T-cell (primary cell): ENCODE results near the gene PSD. TPM values are rescaled to one million over a fixed set of nuclear protein-coding genes. Genes with fewer than 3 reads are reported as not detected.

Experiments
- ATAC-seq, 4 experiments: fragments of 200-7000 bp in 3 of 4; fragments of 150-1000 bp in 1 of 4; cut with Tn5 transposase; replicated peaks in 1 of 4; 1 replicate in 3 of 4; 2 replicates in 1 of 4; pipeline ENCODE4 v1.10.0; 2021; ENCODE audit warnings: moderate library complexity in 3 of 4, mild to moderate bottlenecking in 2 of 4, moderate number of reproducible peaks in 1 of 4
- CTCF ChIA-PET, 2 donors: fragments of 300-600 bp; sonication (Branson Sonifier 250); formaldehyde crosslinking; loops; one replicate each; lab custom pipeline; 2022; ENCODE audit warnings: antibody characterized with exemption in 2 of 2; lab: Charles Lee
- POLR2A ChIA-PET, 2 donors: fragments of 300-600 bp; sonication (Branson Sonifier 250); formaldehyde crosslinking; loops; one replicate each; lab custom pipeline; 2022; ENCODE audit warnings: antibody characterized with exemption in 2 of 2; lab: Charles Lee
- DNase-seq, 35 experiments: peaks; one replicate each; pipeline versions ENCODE4 v3.0.0 to v3.0.0-alpha.2; 2013 to 2023
- H3K27ac ChIP-seq: one replicate; pipeline ENCODE4 v1.5.1; 2013; ENCODE audit warnings: low read length
- H3K27me3 ChIP-seq, 2 experiments: replicated peaks in 1 of 2; 1 replicate in 1 of 2; 2 replicates in 1 of 2; pipeline versions ENCODE4 v1.6.1 to v1.7.0; 2013; ENCODE audit warnings: low read length in 1 of 2, mixed read lengths in 1 of 2; ENCODE audit not compliant: control insufficient read depth in 2 of 2, insufficient read depth in 2 of 2; ENCODE audit errors: extremely low read depth in 1 of 2
- H3K36me3 ChIP-seq, 2 donors: 1 replicate in 1 of 2; 2 replicates in 1 of 2; pipeline versions ENCODE4 v1.6.1 to v1.7.0; 2013; ENCODE audit warnings: low read length in 1 of 2; ENCODE audit not compliant: control insufficient read depth in 2 of 2, insufficient read depth in 1 of 2; ENCODE audit errors: extremely low read depth in 1 of 2
- H3K4me1 ChIP-seq, 2 experiments: 1 replicate in 1 of 2; 2 replicates in 1 of 2; pipeline versions ENCODE4 v1.6.1 to v1.7.0; 2013; ENCODE audit warnings: low read length in 2 of 2, mixed read lengths in 1 of 2; ENCODE audit not compliant: insufficient read depth in 2 of 2, control insufficient read depth in 1 of 2; ENCODE audit errors: extremely low read depth in 1 of 2
- H3K4me3 ChIP-seq, 2 donors: 1 replicate in 1 of 2; 2 replicates in 1 of 2; pipeline versions ENCODE4 v1.5.1 to v1.7.0; 2013; ENCODE audit warnings: mild to moderate bottlenecking in 2 of 2, low read length in 1 of 2, moderate library complexity in 1 of 2; ENCODE audit not compliant: control insufficient read depth in 1 of 2; ENCODE audit errors: extremely low read depth in 1 of 2
- H3K9me3 ChIP-seq: 2 replicates; pipeline ENCODE4 v1.7.0; 2013
- H3K27ac Mint-ChIP-seq, 2 donors: one replicate each; pipeline ENCODE4 v1.8.0; 2020 to 2021; ENCODE audit warnings: mild to moderate bottlenecking in 2 of 2, mixed read lengths in 2 of 2
- H3K27me3 Mint-ChIP-seq, 2 donors: one replicate each; pipeline ENCODE4 v1.8.0; 2021 to 2022; ENCODE audit warnings: mixed read lengths in 2 of 2
- H3K36me3 Mint-ChIP-seq: one replicate; pipeline ENCODE4 v1.8.0; 2021; ENCODE audit warnings: mixed read lengths
- H3K4me1 Mint-ChIP-seq, 3 donors: one replicate each; pipeline ENCODE4 v1.8.0; 2020 to 2022; ENCODE audit warnings: mixed read lengths in 3 of 3, mild to moderate bottlenecking in 1 of 3
- H3K4me3 Mint-ChIP-seq, 3 donors: one replicate each; pipeline ENCODE4 v1.8.0; 2020 to 2022; ENCODE audit warnings: mild to moderate bottlenecking in 3 of 3, mixed read lengths in 3 of 3, moderate library complexity in 3 of 3
- H3K9me3 Mint-ChIP-seq, 3 donors: one replicate each; pipeline ENCODE4 v1.8.0; 2020 to 2022; ENCODE audit warnings: mixed read lengths in 3 of 3
- WGBS: methylation state at CpG from one replicate; pipeline ENCODE4 v1.1.5; 2013; ENCODE audit warnings: missing lambda C conversion rate; ENCODE audit not compliant: insufficient coverage; 5-methylcytosine and 5-hydroxymethylcytosine counted together
- total RNA-seq, 35 experiments: library from RNA in 6 of 35; stranded (reverse) in 6 of 35; fragments of 120-200 nt in 1 of 35; gene quantifications; one replicate each; pipeline versions ENCODE4 v1.2.1 to v1.2.4 and lab custom pipeline; 2013 to 2026

PSD gene
- total RNA-seq, 5 donors from 2014 or later (not counting 1 experiment from before 2014, with no cell fraction given) = 8.7 to 11.8 (median 8.8) TPM

- H3K4me3 ChIP-seq = peak overlapping the region; percentile 55 to 75
- Mint-ChIP-seq H3K9me3 (no peaks in the 10 kb centered on the region), H3K4me3 (peak overlapping the region; percentile 85 to 95 (median 86)), H3K36me3 (no peaks in the 10 kb centered on the region), H3K4me1 (peaks cover 21 to 32% (median 26%) of the 10 kb centered on the region in 3 donors), H3K27me3 (no peaks in the 10 kb centered on the region), H3K27ac (peak overlapping the region; percentile 64 to 80)
- peak; percentile 99 to 100 (median 100) for ATAC-seq
- no peaks in the 10 kb centered on the region for H3K27me3 ChIP-seq
- peaks cover 5 to 23% of the 10 kb centered on the region in 2 experiments for H3K4me1 ChIP-seq
- ChIA-PET POLR2A (interaction anchor here (0.5 to 1.0 kb wide), 7 partner anchors 12 to 100 kb away, joined by 3 to 8 read pairs (median 3); partner anchors contain the start of genes ACTR1A (in 1 of the 2) and NFKB2 (in 1 of the 2)), CTCF (interaction anchor here (0.6 to 2.7 kb wide), 12 partner anchors 8 to 232 kb away, joined by 3 to 11 read pairs (median 4); partner anchors contain the start of genes ACTR1A (in 1 of the 2), C10orf95 (in 1 of the 2) and FBXL15 (in 1 of the 2))
- peak; percentile 83 to 96 (median 90) for DNase-seq
- H3K36me3 ChIP-seq = peaks cover under 1 to 2% of the 10 kb centered on the region in 2 donors
- WGBS = 2% methylated on average over 46 of the region's 54 CpGs
- H3K27ac ChIP-seq = peak overlapping the region; percentile 48
- no peaks in the 10 kb centered on the region for H3K9me3 ChIP-seq
Observed at GRCh38 chr10:102461187-102462054, 42.8 kb upstream of the PSD start.

- H3K36me3 ChIP-seq = peaks cover 6% of the 10 kb centered on the region in 2 donors
- ATAC-seq (peak; percentile 7 to 18 (median 15)), DNase-seq (peak in 3 of 35 experiments; percentile 7 to 20 (median 8))
- no peaks in the 10 kb centered on the region for H3K9me3 Mint-ChIP-seq
- peaks cover 21 to 32% (median 26%) of the 10 kb centered on the region in 3 donors for H3K4me1 Mint-ChIP-seq
- ChIA-PET POLR2A (interaction anchor here (0.5 to 1.0 kb wide), 5 partner anchors 9 to 42 kb away, joined by 3 to 8 read pairs (median 5); partner anchors contain the start of genes ACTR1A (in 1 of the 2) and C10orf95 (in 1 of the 2)), CTCF (interaction anchor here (0.6 to 2.7 kb wide), 5 partner anchors 10 to 231 kb away, joined by 3 to 11 read pairs (median 4); partner anchors contain the start of gene C10orf95 (in 1 of the 2))
- no peaks in the 10 kb centered on the region for H3K36me3 Mint-ChIP-seq
- peak overlapping the region; percentile 64 to 80 for H3K27ac Mint-ChIP-seq
- peak overlapping the region; percentile 4 for H3K27ac ChIP-seq
- no peaks in the 10 kb centered on the region for H3K27me3 ChIP-seq
- H3K9me3 ChIP-seq = no peaks in the 10 kb centered on the region
- peak overlapping the region; percentile 85 to 95 (median 86) for H3K4me3 Mint-ChIP-seq
- peak overlapping the region; percentile 55 to 75 for H3K4me3 ChIP-seq
- 20% methylated on average over 8 of the region's 8 CpGs for WGBS
- peaks cover 5 to 23% of the 10 kb centered on the region in 2 experiments for H3K4me1 ChIP-seq
- H3K27me3 Mint-ChIP-seq = no peaks in the 10 kb centered on the region
Observed at GRCh38 chr10:102460836-102461186, 42.2 kb upstream of the PSD start.

- no peaks in the 10 kb centered on the region for H3K27me3 ChIP-seq
- Mint-ChIP-seq H3K36me3 (no peaks in the 10 kb centered on the region), H3K27ac (no peak overlapping the region), H3K9me3 (no peaks in the 10 kb centered on the region), H3K27me3 (no peaks in the 10 kb centered on the region), H3K4me1 (peaks cover 21 to 33% (median 26%) of the 10 kb centered on the region in 3 donors), H3K4me3 (no peak overlapping the region)
- ChIA-PET CTCF (interaction anchor here in 1 of 2 donors (0.7 kb wide), 2 partner anchors 13 to 43 kb away, joined by 3 to 5 read pairs; no protein-coding TSS in a partner anchor), POLR2A (no interaction called here)
- no peak overlapping the region for H3K4me3 ChIP-seq
- no peaks in the 10 kb centered on the region for H3K9me3 ChIP-seq
- H3K4me1 ChIP-seq = peaks cover 5 to 23% of the 10 kb centered on the region in 2 experiments
- DNase-seq (no peak), ATAC-seq (no peak)
- H3K27ac ChIP-seq = no peak overlapping the region
- WGBS = 80% methylated on average over 1 of the region's 4 CpGs
- H3K36me3 ChIP-seq = peaks cover 6 to 9% of the 10 kb centered on the region in 2 donors
Observed at GRCh38 chr10:102458656-102459055, 40.1 kb upstream of the PSD start.

DNA sequence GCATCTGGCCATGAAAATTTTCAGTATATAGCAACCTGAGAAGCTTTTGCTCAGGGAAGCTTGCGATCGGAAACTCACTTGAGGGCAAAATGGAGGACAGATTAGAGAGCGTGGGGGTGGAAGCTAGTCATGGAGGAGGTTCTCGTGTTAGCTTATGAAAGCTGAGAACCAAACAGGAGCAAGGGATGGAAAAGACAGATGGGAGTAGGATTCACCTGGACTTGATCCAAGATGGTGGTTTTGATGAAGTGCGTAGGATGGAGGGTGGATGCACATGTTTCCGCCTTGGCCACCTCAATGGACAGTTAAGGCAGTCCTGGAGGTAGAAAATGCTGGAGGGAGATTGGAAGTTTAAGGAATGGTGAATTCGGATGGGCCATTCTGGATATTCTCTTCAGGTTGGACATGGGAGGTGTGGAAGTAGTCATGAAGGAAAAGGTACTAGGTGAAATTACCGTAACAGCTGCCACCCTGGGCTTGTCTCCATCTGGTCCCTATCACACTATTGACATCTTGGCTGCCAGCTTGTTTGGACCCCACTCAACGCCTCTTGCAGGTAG lies 39.1 kb upstream of the PSD start:
- Histone ChIP-seq H3K36me3 (peaks cover 6 to 14% of the 10 kb centered on the region in 2 donors), H3K27me3 (no peaks in the 10 kb centered on the region), H3K27ac (no peak overlapping the region), H3K9me3 (no peaks in the 10 kb centered on the region), H3K4me3 (no peak overlapping the region), H3K4me1 (peaks cover 5 to 21% of the 10 kb centered on the region in 2 experiments)
- WGBS = 91% methylated on average over 7 of the region's 9 CpGs
- Mint-ChIP-seq H3K4me1 (peaks cover 27 to 37% (median 27%) of the 10 kb centered on the region in 3 donors), H3K4me3 (no peak overlapping the region), H3K36me3 (peaks cover 5% of the 10 kb centered on the region), H3K27ac (peak overlapping the region; percentile 55 to 68), H3K27me3 (no peaks in the 10 kb centered on the region), H3K9me3 (no peaks in the 10 kb centered on the region)
- POLR2A ChIA-PET = no interaction called here
- DNase-seq (no peak), ATAC-seq (no peak)
- CTCF ChIA-PET = interaction anchor here in 1 of 2 donors (0.5 to 0.8 kb wide), 2 partner anchors 45 to 1417 kb away, joined by 3 to 10 read pairs; partner anchors contain the start of gene ACTR1A

GRCh38 chr10:102455893-102456471 lies 37.4 kb upstream of the PSD start:
- CTCF ChIA-PET = interaction anchor here in 1 of 2 donors (0.5 kb wide), 1 partner anchor 96 kb away, joined by 5 read pairs; no protein-coding TSS in a partner anchor
- no peak for DNase-seq

More at GRCh38 chr10:102455893-102456471, 37.4 kb upstream of the PSD start:
- POLR2A ChIA-PET = no interaction called here
- no peak for ATAC-seq
- no peaks in the 10 kb centered on the region for H3K9me3 Mint-ChIP-seq
- Histone ChIP-seq H3K27me3 (no peaks in the 10 kb centered on the region), H3K9me3 (no peaks in the 10 kb centered on the region), H3K4me1 (peaks cover 2 to 26% of the 10 kb centered on the region in 2 experiments), H3K4me3 (no peak overlapping the region), H3K27ac (no peak overlapping the region), H3K36me3 (peaks cover 6 to 17% of the 10 kb centered on the region in 2 donors)
- H3K4me1 Mint-ChIP-seq = peaks cover 21 to 31% (median 22%) of the 10 kb centered on the region in 3 donors
- H3K36me3 Mint-ChIP-seq = peaks cover 5% of the 10 kb centered on the region
- H3K4me3 Mint-ChIP-seq = no peak overlapping the region
- 93% methylated on average over 5 of the region's 7 CpGs for WGBS
- H3K27ac Mint-ChIP-seq = no peak overlapping the region
- H3K27me3 Mint-ChIP-seq = no peaks in the 10 kb centered on the region
